Upper lobe of right lung (tissue), 1 donor: ENCODE results near the gene MAPKAP1. TPM values are rescaled to one million over a fixed set of nuclear protein-coding genes. Genes with fewer than 3 reads are reported as not detected.

Experiments
- ATAC-seq: fragments of 200-7000 bp; cut with Tn5 transposase; one replicate; pipeline ENCODE4 v1.9.1; 2020; ENCODE audit warnings: mild to moderate bottlenecking, moderate library complexity
- DNase-seq: peaks from one replicate; pipeline ENCODE4 v3.0.0-alpha.2; 2020
- H3K27ac ChIP-seq: fragments of 200-600 bp; one replicate; pipeline ENCODE4 v1.8.0; 2022
- H3K27me3 ChIP-seq: fragments of 200-600 bp; one replicate; pipeline ENCODE4 v1.8.0; 2022; ENCODE audit warnings: mild to moderate bottlenecking
- H3K36me3 ChIP-seq: fragments of 200-600 bp; one replicate; pipeline ENCODE4 v1.8.0; 2022
- H3K4me1 ChIP-seq: fragments of 200-600 bp; one replicate; pipeline ENCODE4 v1.8.0; 2022
- H3K4me3 ChIP-seq: fragments of 200-600 bp; one replicate; pipeline ENCODE4 v1.8.0; 2022; ENCODE audit warnings: mild to moderate bottlenecking
- H3K9me3 ChIP-seq: fragments of 200-600 bp; one replicate; pipeline ENCODE4 v1.8.0; 2022
- intact Hi-C: fragments of 100-400 bp; cut with DNase I; formaldehyde crosslinking; loops from one replicate; pipeline ENCODE4 v1.11.0; 2022
- total RNA-seq: library from RNA; stranded (reverse); fragmentation: NEBNext Ultra II Directional; extraction: Animal tissue kit (Norgen Biotek cat#: 25700); gene quantifications from one replicate; pipeline ENCODE4 v1.2.1, GENCODE V29; 2021
- TF ChIP-seq, protein P1 (sequence below): fragments of 200-600 bp; IDR thresholded peaks from one replicate; pipeline ENCODE4 v1.8.0; 2022; ENCODE audit warnings: antibody characterized with exemption
- donor health status: DM: no; HTN: yes; CAD: no; lungs with severe emphysema.

The MAPKAP1 gene
- total RNA-seq, 1 donor from 2014 or later, result 76.8 TPM

DNA sequence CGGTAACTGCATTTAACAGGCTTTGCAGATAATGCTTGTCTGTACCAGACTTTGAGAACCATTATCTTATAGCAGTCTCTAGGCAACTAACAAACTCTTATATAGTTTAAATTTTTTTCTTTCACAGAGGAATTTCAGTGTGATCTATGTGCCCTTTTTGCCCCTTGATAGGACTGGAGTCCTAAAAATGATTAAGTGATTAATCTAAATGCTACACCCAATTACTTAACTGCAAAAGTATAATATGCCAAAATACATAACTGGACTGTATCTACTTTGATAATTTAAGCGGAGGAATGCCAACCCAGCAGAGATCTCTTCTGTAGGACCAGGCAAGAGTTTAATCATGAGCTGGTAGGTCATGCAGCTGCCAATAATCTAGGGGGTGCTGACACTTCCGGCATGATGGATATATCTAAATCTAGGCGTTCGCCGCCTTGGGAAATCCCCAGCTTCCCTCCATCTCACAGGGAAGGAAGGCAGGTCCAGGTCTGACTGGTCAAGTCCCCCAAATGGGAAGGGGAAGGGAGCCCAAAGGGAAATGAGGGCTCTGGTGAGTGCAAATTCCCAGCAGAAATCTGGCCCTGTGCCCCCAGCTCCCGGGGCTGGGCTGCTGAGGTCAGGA, 239.8 kb downstream of the MAPKAP1 start:
- intact Hi-C loops, result no loop called here
- H3K4me3 ChIP-seq, result no peak overlapping the region
- no peak for DNase-seq
- no peak for ATAC-seq
- H3K36me3 ChIP-seq, result peaks cover 8% of the 10 kb centered on the region
- TF ChIP-seq, protein P1, sequence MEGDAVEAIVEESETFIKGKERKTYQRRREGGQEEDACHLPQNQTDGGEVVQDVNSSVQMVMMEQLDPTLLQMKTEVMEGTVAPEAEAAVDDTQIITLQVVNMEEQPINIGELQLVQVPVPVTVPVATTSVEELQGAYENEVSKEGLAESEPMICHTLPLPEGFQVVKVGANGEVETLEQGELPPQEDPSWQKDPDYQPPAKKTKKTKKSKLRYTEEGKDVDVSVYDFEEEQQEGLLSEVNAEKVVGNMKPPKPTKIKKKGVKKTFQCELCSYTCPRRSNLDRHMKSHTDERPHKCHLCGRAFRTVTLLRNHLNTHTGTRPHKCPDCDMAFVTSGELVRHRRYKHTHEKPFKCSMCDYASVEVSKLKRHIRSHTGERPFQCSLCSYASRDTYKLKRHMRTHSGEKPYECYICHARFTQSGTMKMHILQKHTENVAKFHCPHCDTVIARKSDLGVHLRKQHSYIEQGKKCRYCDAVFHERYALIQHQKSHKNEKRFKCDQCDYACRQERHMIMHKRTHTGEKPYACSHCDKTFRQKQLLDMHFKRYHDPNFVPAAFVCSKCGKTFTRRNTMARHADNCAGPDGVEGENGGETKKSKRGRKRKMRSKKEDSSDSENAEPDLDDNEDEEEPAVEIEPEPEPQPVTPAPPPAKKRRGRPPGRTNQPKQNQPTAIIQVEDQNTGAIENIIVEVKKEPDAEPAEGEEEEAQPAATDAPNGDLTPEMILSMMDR, result no peak
- H3K9me3 ChIP-seq, result no peaks in the 10 kb centered on the region
- peaks cover 29% of the 10 kb centered on the region for H3K4me1 ChIP-seq
- H3K27me3 ChIP-seq, result no peaks in the 10 kb centered on the region
- no peak overlapping the region for H3K27ac ChIP-seq

DNA sequence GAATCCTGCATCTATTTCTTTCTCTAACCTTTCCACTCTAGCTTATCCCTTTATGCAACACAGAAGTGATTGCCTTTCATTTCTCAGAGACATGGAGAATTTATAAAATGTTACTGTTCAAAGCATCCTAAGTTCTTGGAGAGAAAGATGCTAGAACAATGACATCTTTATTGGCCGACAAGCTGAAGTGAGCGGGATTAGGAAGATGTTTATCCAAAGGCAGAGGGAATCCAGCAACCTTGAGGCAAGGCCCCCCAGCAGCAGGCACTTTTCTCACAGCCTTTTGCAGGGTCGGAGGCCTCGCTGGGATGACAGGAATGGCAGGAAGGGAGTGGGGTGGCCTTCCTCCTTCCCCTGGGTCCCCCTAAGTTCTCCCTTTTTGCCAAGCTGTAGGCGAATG, 240.6 kb downstream of the MAPKAP1 start:
- H3K9me3 ChIP-seq, result no peaks in the 10 kb centered on the region
- no peaks in the 10 kb centered on the region for H3K27me3 ChIP-seq
- no peak overlapping the region for H3K4me3 ChIP-seq
- DNase-seq, result no peak
- TF ChIP-seq, protein P1, result no peak
- H3K27ac ChIP-seq, result no peak overlapping the region
- H3K36me3 ChIP-seq, result peaks cover 8% of the 10 kb centered on the region
- intact Hi-C loops, result no loop called here
- ATAC-seq, result no peak
- H3K4me1 ChIP-seq, result peaks cover 31% of the 10 kb centered on the region

DNA sequence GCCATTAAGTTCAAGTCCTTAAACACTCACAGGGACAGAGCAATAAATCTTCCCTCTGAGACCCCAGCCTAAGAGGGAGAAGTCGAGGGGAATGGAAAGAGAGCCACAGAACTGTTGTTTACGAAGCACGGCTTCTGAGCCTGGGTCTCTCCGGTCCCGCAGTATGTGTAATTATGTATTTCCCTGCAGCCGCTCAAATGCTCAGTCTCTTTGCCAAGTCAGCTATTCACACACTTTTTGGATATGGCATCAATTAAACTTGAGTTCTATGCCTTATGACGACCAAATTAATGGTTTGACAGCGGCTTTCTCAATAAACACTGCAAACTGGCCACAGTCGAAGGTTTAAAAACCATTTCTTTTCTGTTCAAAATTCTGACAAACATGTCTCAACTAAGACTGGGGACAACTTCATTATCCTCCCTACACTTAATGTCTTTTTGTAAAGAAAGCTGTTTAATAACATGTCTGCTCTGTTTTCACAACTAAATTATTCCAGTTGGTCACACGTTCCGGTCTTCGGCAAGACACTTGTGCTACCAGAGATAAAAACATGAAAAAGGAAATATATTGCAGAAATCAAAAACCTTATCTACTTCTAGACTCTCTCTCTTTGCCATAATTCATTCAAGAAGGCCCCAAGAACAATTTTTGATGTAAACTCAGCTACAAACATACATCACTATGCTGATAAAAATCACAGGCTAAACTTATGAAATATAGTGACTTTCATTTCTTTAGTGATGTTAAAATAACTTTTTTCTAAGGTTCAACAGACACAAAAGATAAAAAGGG, 242.2 kb downstream of the MAPKAP1 start:
- DNase-seq, result no peak
- no peak for ATAC-seq
- TF ChIP-seq, protein P1, result no peak
- intact Hi-C loops, result no loop called here
- peaks cover 31% of the 10 kb centered on the region for H3K4me1 ChIP-seq
- peaks cover 8% of the 10 kb centered on the region for H3K36me3 ChIP-seq
- no peaks in the 10 kb centered on the region for H3K27me3 ChIP-seq
- H3K27ac ChIP-seq, result no peak overlapping the region
- no peak overlapping the region for H3K4me3 ChIP-seq
- H3K9me3 ChIP-seq, result no peaks in the 10 kb centered on the region

DNA sequence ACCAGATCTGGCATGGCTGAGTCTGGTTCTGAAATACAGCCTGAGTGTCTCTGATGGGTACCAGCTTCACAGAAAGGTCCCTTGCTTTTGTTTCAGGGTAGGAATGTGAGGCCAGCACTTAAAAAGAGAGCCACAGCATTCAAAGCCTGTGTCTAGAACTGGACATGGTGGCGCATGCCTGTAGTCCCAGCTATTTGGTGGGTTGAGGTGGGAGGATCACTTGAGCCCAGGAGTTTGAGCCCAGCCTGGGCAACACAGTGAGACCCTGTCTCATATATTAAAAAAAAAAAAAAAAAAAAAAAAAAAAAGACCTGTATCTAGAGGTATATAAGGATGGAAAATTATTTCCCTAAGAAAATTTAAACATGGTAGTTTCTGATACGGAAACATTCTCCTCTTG, 243.1 kb downstream of the MAPKAP1 start:
- intact Hi-C loops, result no loop called here
- peaks cover 8% of the 10 kb centered on the region for H3K36me3 ChIP-seq
- no peak overlapping the region for H3K4me3 ChIP-seq
- ATAC-seq, result no peak
- no peaks in the 10 kb centered on the region for H3K9me3 ChIP-seq
- no peaks in the 10 kb centered on the region for H3K27me3 ChIP-seq
- H3K4me1 ChIP-seq, result peaks cover 31% of the 10 kb centered on the region
- DNase-seq, result no peak
- H3K27ac ChIP-seq, result no peak overlapping the region
- TF ChIP-seq, protein P1, result no peak

DNA sequence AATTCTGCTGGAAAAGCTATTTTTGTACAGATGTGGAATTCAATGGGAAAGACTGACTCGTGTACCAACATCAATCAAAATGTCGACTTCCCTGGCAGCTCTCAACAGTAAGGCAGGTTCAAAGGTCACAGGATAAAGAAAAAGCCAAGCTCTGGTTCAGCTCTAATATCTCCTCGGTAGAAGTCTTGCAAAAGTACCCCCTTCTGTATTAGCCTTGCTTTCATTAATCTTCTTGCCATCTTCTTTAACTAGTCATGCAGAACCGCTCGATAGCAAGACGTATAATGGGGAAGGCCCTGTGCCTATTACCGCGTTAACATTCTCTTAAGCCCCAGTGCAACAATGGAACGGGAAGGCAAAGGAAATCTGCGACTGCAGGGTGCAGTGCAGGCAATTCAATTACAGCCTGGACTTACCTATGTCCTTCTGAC, 244.1 kb downstream of the MAPKAP1 start:
- H3K27me3 ChIP-seq, result no peaks in the 10 kb centered on the region
- TF ChIP-seq, protein P1, result no peak
- peaks cover 8% of the 10 kb centered on the region for H3K36me3 ChIP-seq
- H3K9me3 ChIP-seq, result no peaks in the 10 kb centered on the region
- no peak overlapping the region for H3K27ac ChIP-seq
- DNase-seq (no peak), ATAC-seq (no peak)
- peaks cover 24% of the 10 kb centered on the region for H3K4me1 ChIP-seq
- H3K4me3 ChIP-seq, result no peak overlapping the region
- intact Hi-C loops, result no loop called here
